Measurements from ENCODE around the gene CCDC8.

The CCDC8 gene

DNA sequence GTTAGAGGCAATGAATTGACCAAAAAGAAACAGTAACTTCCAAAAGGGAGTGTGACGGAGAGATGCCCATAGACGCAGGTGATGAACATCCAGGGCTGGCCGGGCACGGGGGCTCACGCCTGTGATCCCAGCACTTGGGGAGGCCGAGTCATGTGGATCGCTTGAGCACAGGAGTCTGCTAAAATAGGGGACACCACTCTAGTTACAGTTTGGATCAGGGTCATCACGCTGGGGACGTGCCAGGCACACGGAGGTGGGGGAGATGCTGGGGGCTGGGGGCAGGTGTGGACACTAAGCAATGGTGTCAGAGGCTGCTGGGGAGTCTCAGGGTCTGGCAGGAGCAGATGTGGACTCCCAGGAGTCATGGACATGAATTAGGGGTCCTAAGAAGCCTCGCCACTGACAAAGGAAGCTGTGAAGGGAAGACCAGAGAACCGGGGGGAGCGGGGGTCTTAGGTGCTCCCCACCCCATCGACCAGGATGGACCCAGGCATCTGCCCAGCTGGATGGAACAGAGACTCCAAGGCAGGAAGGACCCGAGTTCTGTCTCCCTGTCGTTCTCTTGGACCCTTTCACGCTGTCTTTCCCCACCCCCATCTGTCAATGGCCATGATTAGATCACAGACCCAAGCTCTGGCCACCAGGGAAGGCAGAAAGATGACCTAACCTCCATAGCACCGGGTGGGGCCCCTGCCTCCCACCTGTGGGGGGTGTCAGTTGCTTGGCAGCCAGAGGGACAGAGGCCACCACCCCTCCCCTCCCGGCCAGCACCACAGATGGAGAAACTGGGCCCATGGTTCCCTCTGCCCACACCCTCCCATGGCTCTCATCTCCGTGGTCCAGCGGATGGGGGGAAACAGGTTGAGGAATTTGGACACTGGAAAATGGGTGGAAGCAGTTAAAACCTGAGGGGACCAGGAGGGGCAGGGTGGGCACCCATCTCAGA, 19.6 kb downstream of the CCDC8 start:
- Histone ChIP-seq H3K9me3 (ENCODE audit: control insufficient read depth, low read length) (no peaks in the 10 kb centered on the region), H3K4me1 (ENCODE audit: control insufficient read depth, insufficient read depth, low read length) (no peaks in the 10 kb centered on the region), H3K4me3 (ENCODE audit: low read length) (no peak overlapping the region), H3K36me3 (ENCODE audit: control insufficient read depth, insufficient read depth, low read length) (peaks cover 5% of the 10 kb centered on the region), H3K9ac (ENCODE audit: low read length) (no peak overlapping the region), H3K27me3 (ENCODE audit: control insufficient read depth, insufficient read depth, low read length) (no peaks in the 10 kb centered on the region)

DNA sequence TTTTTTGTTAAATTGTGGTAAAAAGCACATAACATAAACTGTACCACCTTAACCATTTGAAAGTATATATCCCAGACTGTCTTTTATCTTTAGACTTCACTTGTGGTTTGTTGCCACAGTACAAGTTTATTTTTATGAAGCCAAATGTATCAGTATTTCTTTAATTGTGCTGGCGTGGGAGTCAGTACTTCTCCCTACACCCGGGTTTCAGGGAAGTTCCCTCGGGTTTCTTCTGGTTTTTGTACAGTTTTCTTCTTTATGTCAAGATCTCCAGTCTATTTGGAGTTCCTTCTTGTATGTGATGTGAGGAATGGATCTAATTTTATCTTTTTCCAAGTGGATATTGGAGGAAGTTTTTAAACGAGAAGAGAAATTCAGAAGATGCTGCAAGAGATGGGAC, 20.5 kb downstream of the CCDC8 start:
- Histone ChIP-seq H3K4me3 (ENCODE audit: low read length) (no peak overlapping the region), H3K9ac (ENCODE audit: low read length) (no peak overlapping the region), H3K9me3 (ENCODE audit: control insufficient read depth, low read length) (no peaks in the 10 kb centered on the region), H3K36me3 (ENCODE audit: control insufficient read depth, insufficient read depth, low read length) (peaks cover 5% of the 10 kb centered on the region), H3K27me3 (ENCODE audit: control insufficient read depth, insufficient read depth, low read length) (no peaks in the 10 kb centered on the region), H3K4me1 (ENCODE audit: control insufficient read depth, insufficient read depth, low read length) (no peaks in the 10 kb centered on the region)

GRCh38 chr19:46392252-46392801, 21.0 kb downstream of the CCDC8 start:
- Histone ChIP-seq H3K9me3 (ENCODE audit: control insufficient read depth, low read length) (no peaks in the 10 kb centered on the region), H3K4me1 (ENCODE audit: control insufficient read depth, insufficient read depth, low read length) (no peaks in the 10 kb centered on the region), H3K27me3 (ENCODE audit: control insufficient read depth, insufficient read depth, low read length) (no peaks in the 10 kb centered on the region), H3K9ac (ENCODE audit: low read length) (no peak overlapping the region), H3K4me3 (ENCODE audit: low read length) (no peak overlapping the region), H3K36me3 (ENCODE audit: control insufficient read depth, insufficient read depth, low read length) (peaks cover 5% of the 10 kb centered on the region)

- no peaks in the 10 kb centered on the region for H3K27me3 ChIP-seq (ENCODE audit: control insufficient read depth, insufficient read depth, low read length)
- no peak overlapping the region for H3K4me3 ChIP-seq (ENCODE audit: low read length)
- H3K4me1 ChIP-seq (ENCODE audit: control insufficient read depth, insufficient read depth, low read length): no peaks in the 10 kb centered on the region
- peaks cover 5% of the 10 kb centered on the region for H3K36me3 ChIP-seq (ENCODE audit: control insufficient read depth, insufficient read depth, low read length)
- no peak overlapping the region for H3K9ac ChIP-seq (ENCODE audit: low read length)
- H3K9me3 ChIP-seq (ENCODE audit: control insufficient read depth, low read length): no peaks in the 10 kb centered on the region
These were observed 21.8 kb downstream of the CCDC8 start for GRCh38 chr19:46391296-46392251.

DNA sequence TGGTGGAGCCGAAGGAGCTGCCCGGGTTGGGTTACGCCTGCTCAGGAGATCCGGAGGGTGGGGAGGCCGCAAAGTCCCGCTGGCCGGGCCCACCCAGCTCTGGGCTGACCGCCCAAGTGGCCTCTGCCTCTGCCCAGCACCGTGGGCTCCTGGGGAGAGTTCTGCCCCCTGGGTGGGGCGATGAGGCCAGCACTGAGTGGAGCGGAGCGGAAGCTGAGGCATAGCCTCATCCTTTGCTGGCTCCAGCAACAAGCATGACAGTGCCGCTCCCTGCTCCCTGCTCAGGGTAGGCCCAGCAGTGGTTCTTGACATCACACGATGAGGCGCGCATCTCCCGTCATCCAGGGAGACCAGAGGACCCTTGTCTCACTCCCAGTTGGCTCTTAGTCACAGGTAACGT, 22.5 kb downstream of the CCDC8 start:
- H3K27me3 ChIP-seq (ENCODE audit: control insufficient read depth, insufficient read depth, low read length): no peaks in the 10 kb centered on the region
- no peak overlapping the region for H3K9ac ChIP-seq (ENCODE audit: low read length)
- no peak overlapping the region for H3K4me3 ChIP-seq (ENCODE audit: low read length)
- peaks cover 5% of the 10 kb centered on the region for H3K36me3 ChIP-seq (ENCODE audit: control insufficient read depth, insufficient read depth, low read length)
- H3K4me1 ChIP-seq (ENCODE audit: control insufficient read depth, insufficient read depth, low read length): no peaks in the 10 kb centered on the region
- no peaks in the 10 kb centered on the region for H3K9me3 ChIP-seq (ENCODE audit: control insufficient read depth, low read length)

DNA sequence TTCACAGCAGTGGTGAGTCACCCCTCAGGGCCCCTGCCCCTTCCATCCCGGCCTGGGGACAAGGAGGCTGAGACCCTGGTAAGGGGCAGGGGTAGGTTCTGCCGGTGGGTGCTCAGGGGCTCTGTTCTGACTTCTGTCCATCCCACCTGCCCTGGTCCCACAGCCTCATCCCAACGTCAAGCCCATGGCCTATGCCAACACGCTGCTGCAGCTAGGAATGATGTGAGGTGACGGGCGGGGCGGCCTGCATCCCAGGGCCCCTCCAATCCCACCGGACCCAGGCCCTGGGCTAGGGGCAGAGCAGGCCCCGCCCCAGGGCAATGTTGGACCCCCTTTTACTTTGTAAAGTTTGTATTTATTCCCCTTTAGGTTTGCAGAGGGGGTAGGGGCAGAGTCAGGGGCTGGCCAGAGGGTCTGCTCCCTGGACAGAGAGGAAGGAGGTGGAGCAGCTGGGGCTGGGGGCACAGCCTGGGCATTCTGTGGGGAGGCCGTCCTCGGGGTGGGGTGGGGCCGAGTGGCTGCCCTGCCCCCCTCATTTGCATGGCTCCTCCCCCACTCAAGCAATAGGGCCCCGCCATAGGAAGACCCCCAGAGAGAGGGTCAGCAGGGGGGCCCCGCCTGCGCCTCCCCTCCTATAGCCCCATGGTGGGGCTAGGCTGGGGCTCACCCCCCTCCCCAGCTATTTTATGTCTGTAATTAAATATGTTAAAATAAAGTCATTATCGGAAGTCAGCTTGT, 23.1 kb downstream of the CCDC8 start:
- no peaks in the 10 kb centered on the region for H3K9me3 ChIP-seq (ENCODE audit: control insufficient read depth, low read length)
- no peak overlapping the region for H3K4me3 ChIP-seq (ENCODE audit: low read length)
- H3K36me3 ChIP-seq (ENCODE audit: control insufficient read depth, insufficient read depth, low read length): peaks cover 5% of the 10 kb centered on the region
- no peaks in the 10 kb centered on the region for H3K27me3 ChIP-seq (ENCODE audit: control insufficient read depth, insufficient read depth, low read length)
- no peak overlapping the region for H3K9ac ChIP-seq (ENCODE audit: low read length)
- H3K4me1 ChIP-seq (ENCODE audit: control insufficient read depth, insufficient read depth, low read length): no peaks in the 10 kb centered on the region

DNA sequence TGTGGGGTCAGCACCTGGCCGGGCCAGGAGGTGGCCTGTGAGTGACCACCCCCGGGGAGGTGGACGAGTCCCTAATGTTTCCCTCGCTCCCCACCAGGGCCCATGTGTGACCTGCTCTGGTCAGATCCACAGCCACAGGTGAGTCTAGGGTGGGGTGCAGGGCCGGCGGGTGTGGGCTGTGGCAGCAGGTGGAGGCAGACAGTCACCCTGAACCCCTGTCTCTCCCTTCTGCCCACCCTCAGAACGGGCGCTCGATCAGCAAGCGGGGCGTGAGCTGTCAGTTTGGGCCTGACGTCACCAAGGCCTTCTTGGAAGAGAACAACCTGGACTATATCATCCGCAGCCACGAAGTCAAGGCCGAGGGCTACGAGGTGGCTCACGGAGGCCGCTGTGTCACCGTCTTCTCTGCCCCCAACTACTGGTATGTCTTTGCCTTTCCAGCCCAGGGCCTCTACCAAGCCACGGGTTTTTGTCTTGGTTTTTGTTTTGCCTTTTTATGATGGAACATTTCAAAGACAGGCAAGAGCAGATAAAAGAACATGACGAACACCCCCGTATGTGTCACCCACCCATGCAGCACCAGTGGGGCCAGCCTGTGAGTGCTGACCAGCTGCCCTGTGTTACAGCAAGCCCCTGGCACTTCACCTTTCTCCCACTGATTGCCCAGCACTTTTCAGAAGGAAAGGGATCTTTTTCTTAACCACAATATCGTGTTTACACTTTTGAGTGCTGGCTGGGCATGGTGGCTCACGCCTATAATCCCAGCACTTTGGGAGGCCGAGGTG, 24.9 kb downstream of the CCDC8 start:
- no peak overlapping the region for H3K4me3 ChIP-seq (ENCODE audit: low read length)
- H3K9me3 ChIP-seq (ENCODE audit: control insufficient read depth, low read length): no peaks in the 10 kb centered on the region
- H3K27me3 ChIP-seq (ENCODE audit: control insufficient read depth, insufficient read depth, low read length): no peaks in the 10 kb centered on the region
- H3K4me1 ChIP-seq (ENCODE audit: control insufficient read depth, insufficient read depth, low read length): no peaks in the 10 kb centered on the region
- no peak overlapping the region for H3K9ac ChIP-seq (ENCODE audit: low read length)
- H3K36me3 ChIP-seq (ENCODE audit: control insufficient read depth, insufficient read depth, low read length): peaks cover 5% of the 10 kb centered on the region

DNA sequence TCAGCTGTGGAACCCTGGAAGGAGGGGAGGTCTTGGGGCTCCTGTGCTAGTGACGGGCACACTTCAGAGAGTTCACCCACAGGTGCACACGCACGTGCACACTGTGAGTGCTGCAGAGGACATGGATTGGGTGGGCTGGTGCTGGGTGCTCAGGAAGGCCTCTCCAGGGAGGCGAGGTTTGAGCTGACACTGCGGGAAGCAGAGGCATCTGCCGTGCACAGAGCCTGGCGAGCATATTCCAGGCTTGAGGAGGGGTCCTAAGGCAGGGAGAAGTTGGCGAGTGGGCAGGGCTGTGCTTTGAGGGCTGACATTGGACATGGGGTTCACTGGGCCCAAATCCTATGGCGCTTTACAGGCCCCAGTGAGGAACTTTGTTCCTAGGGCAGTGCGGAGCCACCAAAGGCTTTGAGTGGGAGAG, 25.6 kb downstream of the CCDC8 start:
- Histone ChIP-seq H3K36me3 (ENCODE audit: control insufficient read depth, insufficient read depth, low read length) (peaks cover 5% of the 10 kb centered on the region), H3K4me1 (ENCODE audit: control insufficient read depth, insufficient read depth, low read length) (no peaks in the 10 kb centered on the region), H3K9me3 (ENCODE audit: control insufficient read depth, low read length) (no peaks in the 10 kb centered on the region), H3K9ac (ENCODE audit: low read length) (no peak overlapping the region), H3K4me3 (ENCODE audit: low read length) (no peak overlapping the region), H3K27me3 (ENCODE audit: control insufficient read depth, insufficient read depth, low read length) (no peaks in the 10 kb centered on the region)

- Histone ChIP-seq H3K9ac (ENCODE audit: low read length) (no peak overlapping the region), H3K36me3 (ENCODE audit: control insufficient read depth, insufficient read depth, low read length) (peaks cover 5% of the 10 kb centered on the region), H3K27me3 (ENCODE audit: control insufficient read depth, insufficient read depth, low read length) (no peaks in the 10 kb centered on the region), H3K4me1 (ENCODE audit: control insufficient read depth, insufficient read depth, low read length) (no peaks in the 10 kb centered on the region), H3K4me3 (ENCODE audit: low read length) (no peak overlapping the region), H3K9me3 (ENCODE audit: control insufficient read depth, low read length) (no peaks in the 10 kb centered on the region)
These were observed 26.2 kb downstream of the CCDC8 start for GRCh38 chr19:46386996-46387712.

GRCh38 chr19:46386151-46386550, 27.2 kb downstream of the CCDC8 start:
- peaks cover 5% of the 10 kb centered on the region for H3K36me3 ChIP-seq (ENCODE audit: control insufficient read depth, insufficient read depth, low read length)

More at GRCh38 chr19:46386151-46386550, 27.2 kb downstream of the CCDC8 start:
- no peaks in the 10 kb centered on the region for H3K27me3 ChIP-seq (ENCODE audit: control insufficient read depth, insufficient read depth, low read length)
- H3K4me3 ChIP-seq (ENCODE audit: low read length): no peak overlapping the region
- no peaks in the 10 kb centered on the region for H3K4me1 ChIP-seq (ENCODE audit: control insufficient read depth, insufficient read depth, low read length)
- no peaks in the 10 kb centered on the region for H3K9me3 ChIP-seq (ENCODE audit: control insufficient read depth, low read length)
- H3K9ac ChIP-seq (ENCODE audit: low read length): no peak overlapping the region

Measured in mucosa of stomach (tissue), 1 donor.